Endothelial cell of hepatic sinusoid (primary cell): ENCODE results near the gene CD1E.
"Not testable (repeated sequence)": the region's sequence is repeated elsewhere in the genome, so short reads cannot be mapped to it uniquely, and the experiment has no call there.

Experiments
- in situ Hi-C: cut with HindIII; loops from 2 replicates; pipeline ENCODE4 v1.10.0; 2017; ENCODE audit warnings: low sequenced_read_pairs

The CD1E gene

GRCh38 chr1:158353303-158354075 lies at the start of gene CD1E:
CD1E (plus strand) TSS chr1:158353894; CDS start chr1:158353989, 95 bp downstream.
- in situ Hi-C loops, result no loop called here

GRCh38 chr1:158310623-158311022 lies 43.1 kb upstream of the CD1E start:
- in situ Hi-C loops, result no loop called here

- in situ Hi-C loops, result no loop called here
Observed at GRCh38 chr1:158311066-158311465, 42.6 kb upstream of the CD1E start.

GRCh38 chr1:158323866-158324265 lies 29.8 kb upstream of the CD1E start:
- in situ Hi-C loops, result no loop called here

- in situ Hi-C loops, result no loop called here
Observed at GRCh38 chr1:158324395-158324794, 29.3 kb upstream of the CD1E start.

- in situ Hi-C loops, result no loop called here
Observed at GRCh38 chr1:158327481-158327880, 26.2 kb upstream of the CD1E start.

GRCh38 chr1:158328426-158328825 lies 25.3 kb upstream of the CD1E start:
- in situ Hi-C loops, result no loop called here

- in situ Hi-C loops, result no loop called here
Observed at GRCh38 chr1:158329300-158329699, 24.4 kb upstream of the CD1E start.

GRCh38 chr1:158329733-158330132 lies 24.0 kb upstream of the CD1E start:
- in situ Hi-C loops, result no loop called here

GRCh38 chr1:158330391-158331105 lies 23.1 kb upstream of the CD1E start:
- in situ Hi-C loops, result no loop called here

- in situ Hi-C loops, result no loop called here
Observed at GRCh38 chr1:158331106-158331425, 22.6 kb upstream of the CD1E start.

- in situ Hi-C loops, result no loop called here
Observed at GRCh38 chr1:158331481-158332150, 22.1 kb upstream of the CD1E start, which contains the start of gene CD1B. CD1B (minus strand) TSS chr1:158331531; CDS start chr1:158331423, 108 bp downstream.

- in situ Hi-C loops, result no loop called here
Observed at GRCh38 chr1:158333405-158334155, 20.1 kb upstream of the CD1E start.

- in situ Hi-C loops, result no loop called here
Observed at GRCh38 chr1:158334526-158335212, 19.0 kb upstream of the CD1E start.

- in situ Hi-C loops, result no loop called here
Observed at GRCh38 chr1:158335213-158335532, 18.5 kb upstream of the CD1E start.

- in situ Hi-C loops, result not testable (repeated sequence)
Observed at GRCh38 chr1:158336413-158336812, 17.3 kb upstream of the CD1E start.

- in situ Hi-C loops, result not testable (repeated sequence)
Observed at GRCh38 chr1:158348946-158349345, 4.7 kb upstream of the CD1E start.

GRCh38 chr1:158354255-158354654 lies 561 bp downstream of the CD1E start:
- in situ Hi-C loops, result no loop called here

GRCh38 chr1:158355773-158356285 lies 2.1 kb downstream of the CD1E start:
- in situ Hi-C loops, result no loop called here

- in situ Hi-C loops, result no loop called here
Observed at GRCh38 chr1:158356616-158357015, 2.9 kb downstream of the CD1E start.
